ENCODE measurements around the gene STARD13.

Gene STARD13

GRCh38 chr13:33100886-33101285 is 184.7 kb downstream of the STARD13 start:
- Histone ChIP-seq H2AFZ (ENCODE audit: low read depth, low read length, severe bottlenecking) (no peak overlapping the region), H4K20me1 (ENCODE audit: low read depth, low read length) (no peaks in the 10 kb centered on the region), H3K9me2 (replicated peaks; ENCODE audit: insufficient read depth, low read length) (no peaks in the 10 kb centered on the region), H3K4me2 (ENCODE audit: low read depth, low read length, poor library complexity, severe bottlenecking) (no peak overlapping the region), H3K27ac (ENCODE audit: low read depth, low read length) (no peak overlapping the region), H3K27me3 (ENCODE audit: low read length) (no peaks in the 10 kb centered on the region), H3K36me3 (ENCODE audit: low read length) (no peaks in the 10 kb centered on the region), H3K4me3 (ENCODE audit: insufficient read depth, low read length, poor library complexity, severe bottlenecking) (no peak overlapping the region), H3K79me2 (ENCODE audit: insufficient read depth, low read length) (no peaks in the 10 kb centered on the region), H3F3A (ENCODE audit: insufficient read depth) (no peaks in the 10 kb centered on the region), H3K9ac (ENCODE audit: low read length) (no peak overlapping the region), H3K9me3 (ENCODE audit: insufficient read depth, low read length) (no peaks in the 10 kb centered on the region)
- TF ChIP-seq EZH2phosphoT487 (conservative IDR thresholded peaks at IDR 0.05; ENCODE audit: low read length) (no peak), CTCF (IDR thresholded peaks at IDR 0.05; ENCODE audit: insufficient read depth, low read length, poor library complexity, severe bottlenecking) (no peak)

GRCh38 chr13:33099860-33100259 is 185.7 kb downstream of the STARD13 start:
- H3K27ac ChIP-seq (ENCODE audit: low read depth, low read length), result no peak overlapping the region
- no peaks in the 10 kb centered on the region for H3K79me2 ChIP-seq (ENCODE audit: insufficient read depth, low read length)
- no peaks in the 10 kb centered on the region for H3K27me3 ChIP-seq (ENCODE audit: low read length)
- no peaks in the 10 kb centered on the region for H3K36me3 ChIP-seq (ENCODE audit: low read length)
- no peaks in the 10 kb centered on the region for H3K9me3 ChIP-seq (ENCODE audit: insufficient read depth, low read length)
- H2AFZ ChIP-seq (ENCODE audit: low read depth, low read length, severe bottlenecking), result no peak overlapping the region
- H4K20me1 ChIP-seq (ENCODE audit: low read depth, low read length), result no peaks in the 10 kb centered on the region
- no peaks in the 10 kb centered on the region for H3F3A ChIP-seq (ENCODE audit: insufficient read depth)
- H3K9me2 ChIP-seq (replicated peaks; ENCODE audit: insufficient read depth, low read length), result no peaks in the 10 kb centered on the region
- H3K4me3 ChIP-seq (ENCODE audit: insufficient read depth, low read length, poor library complexity, severe bottlenecking), result no peak overlapping the region
- H3K9ac ChIP-seq (ENCODE audit: low read length), result no peak overlapping the region
- TF ChIP-seq EZH2phosphoT487 (conservative IDR thresholded peaks at IDR 0.05; ENCODE audit: low read length), result no peak
- no peak for TF ChIP-seq CTCF (IDR thresholded peaks at IDR 0.05; ENCODE audit: insufficient read depth, low read length, poor library complexity, severe bottlenecking)
- no peak overlapping the region for H3K4me2 ChIP-seq (ENCODE audit: low read depth, low read length, poor library complexity, severe bottlenecking)

GRCh38 chr13:33096886-33097605 is 188.5 kb downstream of the STARD13 start:
- no peaks in the 10 kb centered on the region for H3K36me3 ChIP-seq (ENCODE audit: low read length)
- H3K9me3 ChIP-seq (ENCODE audit: insufficient read depth, low read length), result no peaks in the 10 kb centered on the region
- H2AFZ ChIP-seq (ENCODE audit: low read depth, low read length, severe bottlenecking), result no peak overlapping the region
- no peaks in the 10 kb centered on the region for H3K9me2 ChIP-seq (replicated peaks; ENCODE audit: insufficient read depth, low read length)
- no peak overlapping the region for H3K9ac ChIP-seq (ENCODE audit: low read length)
- H3F3A ChIP-seq (ENCODE audit: insufficient read depth), result no peaks in the 10 kb centered on the region
- no peak overlapping the region for H3K27ac ChIP-seq (ENCODE audit: low read depth, low read length)
- no peak overlapping the region for H3K4me2 ChIP-seq (ENCODE audit: low read depth, low read length, poor library complexity, severe bottlenecking)
- no peak overlapping the region for H3K4me3 ChIP-seq (ENCODE audit: insufficient read depth, low read length, poor library complexity, severe bottlenecking)
- H3K27me3 ChIP-seq (ENCODE audit: low read length), result no peaks in the 10 kb centered on the region
- TF ChIP-seq CTCF (IDR thresholded peaks at IDR 0.05; ENCODE audit: insufficient read depth, low read length, poor library complexity, severe bottlenecking) (no peak), EZH2phosphoT487 (conservative IDR thresholded peaks at IDR 0.05; ENCODE audit: low read length) (no peak)
- no peaks in the 10 kb centered on the region for H3K79me2 ChIP-seq (ENCODE audit: insufficient read depth, low read length)
- H4K20me1 ChIP-seq (ENCODE audit: low read depth, low read length), result no peaks in the 10 kb centered on the region
